ENCODE results near the gene ZNF549. TPM values are rescaled to one million over a fixed set of nuclear protein-coding genes. Genes with fewer than 3 reads are reported as not detected.
A peak's percentile ranks its signal among the peaks of the same experiment; 100 is the strongest.

The ZNF549 gene
- total RNA-seq, 3 donors from 2014 or later = 3.7 to 11.6 (median 7.9) TPM

DNA sequence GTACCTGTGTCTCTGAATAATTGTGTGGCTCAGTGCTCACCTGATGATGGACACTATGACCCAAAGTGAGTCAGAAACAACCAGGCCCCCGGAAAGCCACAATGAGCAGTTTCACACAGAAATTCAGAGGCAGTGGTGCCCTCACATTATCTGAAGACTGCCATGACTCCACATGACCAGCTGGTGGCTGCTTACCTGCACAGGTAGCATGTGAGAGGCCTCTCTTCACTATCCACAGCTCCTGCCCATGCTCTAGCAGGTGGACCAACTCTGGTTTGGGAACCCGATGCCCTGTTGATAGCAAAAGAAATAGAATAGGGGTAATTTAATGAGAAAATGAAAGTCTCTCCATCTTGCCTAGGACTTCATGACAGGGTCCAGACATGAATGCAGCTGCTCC lies 25.3 kb downstream of the ZNF549 start:
- H3K27me3 ChIP-seq = no peaks in the 10 kb centered on the region
- intact Hi-C loops (cut with DNase I; ENCODE audit: low total_unique reads) = no loop called here
- H3K36me3 ChIP-seq = peaks cover 47% of the 10 kb centered on the region
- no peak for DNase-seq (ENCODE audit: low spot score in 2 of 2)
- H3K4me1 ChIP-seq = no peaks in the 10 kb centered on the region
- H3K9me3 ChIP-seq = peaks cover 91 to 96% of the 10 kb centered on the region in 2 donors
- peak overlapping the region in 1 of 3 donors; percentile 1 for H3K4me3 ChIP-seq
- H3K27ac ChIP-seq = no peak overlapping the region
- TF ChIP-seq POLR2AphosphoS5 (IDR thresholded peaks at IDR 0.05) (no peak), POLR2A (IDR thresholded peaks at IDR 0.05) (no peak)
- TF ChIP-seq, protein P1, sequence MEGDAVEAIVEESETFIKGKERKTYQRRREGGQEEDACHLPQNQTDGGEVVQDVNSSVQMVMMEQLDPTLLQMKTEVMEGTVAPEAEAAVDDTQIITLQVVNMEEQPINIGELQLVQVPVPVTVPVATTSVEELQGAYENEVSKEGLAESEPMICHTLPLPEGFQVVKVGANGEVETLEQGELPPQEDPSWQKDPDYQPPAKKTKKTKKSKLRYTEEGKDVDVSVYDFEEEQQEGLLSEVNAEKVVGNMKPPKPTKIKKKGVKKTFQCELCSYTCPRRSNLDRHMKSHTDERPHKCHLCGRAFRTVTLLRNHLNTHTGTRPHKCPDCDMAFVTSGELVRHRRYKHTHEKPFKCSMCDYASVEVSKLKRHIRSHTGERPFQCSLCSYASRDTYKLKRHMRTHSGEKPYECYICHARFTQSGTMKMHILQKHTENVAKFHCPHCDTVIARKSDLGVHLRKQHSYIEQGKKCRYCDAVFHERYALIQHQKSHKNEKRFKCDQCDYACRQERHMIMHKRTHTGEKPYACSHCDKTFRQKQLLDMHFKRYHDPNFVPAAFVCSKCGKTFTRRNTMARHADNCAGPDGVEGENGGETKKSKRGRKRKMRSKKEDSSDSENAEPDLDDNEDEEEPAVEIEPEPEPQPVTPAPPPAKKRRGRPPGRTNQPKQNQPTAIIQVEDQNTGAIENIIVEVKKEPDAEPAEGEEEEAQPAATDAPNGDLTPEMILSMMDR (IDR thresholded peaks at IDR 0.05) = no peak

DNA sequence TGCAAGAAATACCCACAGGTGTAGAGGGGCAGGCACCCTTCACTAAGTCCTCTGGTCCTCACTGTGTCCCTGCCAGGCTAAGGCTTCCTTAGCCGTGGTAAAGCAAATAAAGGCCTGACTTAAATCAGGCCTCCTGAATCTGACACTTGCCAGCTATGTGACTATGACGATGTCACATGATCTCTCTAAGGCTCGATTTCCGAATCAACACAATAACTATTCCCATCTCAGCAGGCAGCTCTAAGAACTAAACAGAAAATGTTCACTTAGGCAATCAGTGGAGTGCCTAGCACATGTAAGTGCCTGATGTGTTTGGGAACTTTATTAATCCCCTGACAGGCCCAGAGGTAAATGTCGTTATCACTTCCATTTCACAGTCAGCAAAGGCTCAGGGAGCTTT lies 30.5 kb downstream of the ZNF549 start:
- intact Hi-C loops (cut with DNase I; ENCODE audit: low total_unique reads) = no loop called here
- peaks cover 17% of the 10 kb centered on the region for H3K36me3 ChIP-seq

DNA sequence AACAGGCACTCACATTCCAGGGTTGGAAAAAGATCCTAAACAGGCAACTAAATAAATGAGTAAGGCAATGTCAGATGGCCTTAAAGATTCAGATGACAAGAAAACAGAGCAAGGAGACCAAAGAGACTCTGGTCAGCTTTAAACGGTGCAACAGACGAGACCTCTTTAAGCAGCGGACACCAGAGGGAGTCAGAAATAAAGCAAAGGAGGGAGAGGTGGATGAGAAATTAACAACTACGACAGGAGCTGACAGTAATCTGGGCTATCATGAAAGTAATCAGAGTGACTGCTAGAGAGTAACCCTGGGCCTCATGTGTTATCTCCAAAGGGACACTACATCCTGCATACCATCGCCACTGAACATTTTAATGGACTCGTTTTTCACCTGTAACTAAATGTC lies 31.4 kb downstream of the ZNF549 start:
- intact Hi-C loops (cut with DNase I; ENCODE audit: low total_unique reads) = no loop called here
- H3K9me3 ChIP-seq = peaks cover 38 to 45% of the 10 kb centered on the region in 2 donors
- peak overlapping the region; percentile 93 to 99 (median 95) for H3K4me3 ChIP-seq
- H3K27me3 ChIP-seq = no peaks in the 10 kb centered on the region
- H3K36me3 ChIP-seq = peaks cover 13% of the 10 kb centered on the region
- TF ChIP-seq, protein P1 (IDR thresholded peaks at IDR 0.05) = no peak
- TF ChIP-seq POLR2AphosphoS5 (IDR thresholded peaks at IDR 0.05) (no peak), POLR2A (IDR thresholded peaks at IDR 0.05) (no peak)
- no peak overlapping the region for H3K27ac ChIP-seq
- H3K4me1 ChIP-seq = peaks cover 0 to 9% of the 10 kb centered on the region in 2 donors
- no peak for DNase-seq (ENCODE audit: low spot score in 2 of 2)

More for the DNA sequence above, 30.5 kb downstream of the ZNF549 start:
- Histone ChIP-seq H3K27ac (no peak overlapping the region), H3K9me3 (peaks cover 39 to 49% of the 10 kb centered on the region in 2 donors), H3K4me1 (peaks cover 0 to 9% of the 10 kb centered on the region in 2 donors), H3K4me3 (no peak overlapping the region), H3K27me3 (no peaks in the 10 kb centered on the region)
- no peak for DNase-seq (ENCODE audit: low spot score in 2 of 2)
- TF ChIP-seq POLR2AphosphoS5 (IDR thresholded peaks at IDR 0.05) (no peak), POLR2A (IDR thresholded peaks at IDR 0.05) (no peak)
- TF ChIP-seq, protein P1 (IDR thresholded peaks at IDR 0.05) = no peak

DNA sequence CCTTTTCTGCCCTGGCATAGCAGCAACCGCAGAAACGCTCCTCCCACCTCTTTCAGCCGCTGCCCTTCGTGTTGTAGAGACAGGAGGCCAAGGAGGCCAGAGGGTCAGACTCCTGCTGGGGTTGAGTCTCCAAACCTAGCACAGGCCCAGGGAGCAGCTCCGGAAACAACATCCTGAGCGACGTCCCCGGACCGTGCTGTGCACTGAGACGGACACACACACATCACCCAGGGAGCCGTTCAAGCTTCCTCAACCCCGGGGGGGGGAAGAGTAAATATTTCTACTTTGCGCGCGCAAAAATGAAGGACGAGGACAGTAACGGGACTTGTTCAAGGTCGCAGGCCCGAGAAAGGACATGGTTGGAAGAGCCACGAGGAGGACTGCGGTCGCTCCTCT lies 31.9 kb downstream of the ZNF549 start:
- no peak for DNase-seq (ENCODE audit: low spot score in 2 of 2)
- H3K9me3 ChIP-seq = peaks cover 38 to 43% of the 10 kb centered on the region in 2 donors
- peak overlapping the region; percentile 77 to 85 for H3K27ac ChIP-seq
- H3K27me3 ChIP-seq = no peaks in the 10 kb centered on the region
- peaks cover 0 to 9% of the 10 kb centered on the region in 2 donors for H3K4me1 ChIP-seq
- TF ChIP-seq POLR2AphosphoS5 (IDR thresholded peaks at IDR 0.05) = no peak
- TF ChIP-seq, protein P1 (IDR thresholded peaks at IDR 0.05) = no peak
- TF ChIP-seq POLR2A (IDR thresholded peaks at IDR 0.05) = no peak
- intact Hi-C loops (cut with DNase I; ENCODE audit: low total_unique reads) = no loop called here
- H3K36me3 ChIP-seq = peaks cover 13% of the 10 kb centered on the region
- H3K4me3 ChIP-seq = peak overlapping the region; percentile 93 to 99 (median 95)

DNA sequence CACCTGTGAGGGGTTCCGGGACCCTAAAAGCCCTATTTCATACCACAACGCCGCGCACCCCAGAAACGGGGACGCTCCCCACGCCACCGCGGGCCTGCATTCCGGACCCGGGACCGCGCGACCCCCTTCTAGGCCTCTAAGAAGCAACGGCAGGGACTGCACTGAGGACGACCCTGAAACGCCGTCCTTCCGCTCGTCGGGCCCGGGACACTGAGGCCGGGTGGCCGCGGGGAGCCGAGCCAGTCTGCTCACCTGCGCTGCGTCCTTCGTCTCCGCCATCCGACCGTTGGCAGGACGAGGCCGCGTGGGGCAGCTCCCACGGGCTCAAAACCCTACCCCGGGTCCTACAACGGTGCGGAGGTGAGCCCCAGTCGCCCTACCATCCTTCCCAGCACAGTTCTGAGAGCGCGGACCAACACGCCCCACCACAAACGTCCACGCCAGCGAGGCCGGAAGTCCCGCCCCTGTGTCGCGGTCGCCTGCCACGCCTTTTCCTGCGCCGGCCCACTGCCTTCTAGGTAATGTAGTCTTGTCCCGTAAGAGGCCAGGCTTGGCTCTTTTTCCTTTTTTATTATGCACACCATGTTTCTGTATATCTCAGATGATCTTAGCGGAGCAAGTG lies 32.4 kb downstream of the ZNF549 start, which contains the start of gene ZNF550:
Gene ZNF550, minus strand, starts transcription at position 460 of the 622 bp plus-strand sequence. Its CDS starts 181 bp downstream, at position 279.
- H3K36me3 ChIP-seq = peaks cover 13% of the 10 kb centered on the region
- peak within 1 kb of the TSS; percentile 77 to 85 for H3K27ac ChIP-seq
- TF ChIP-seq, protein P1 (IDR thresholded peaks at IDR 0.05) = no peak
- peak; percentile 38 to 83 (median 66) for TF ChIP-seq POLR2AphosphoS5 (IDR thresholded peaks at IDR 0.05)
- peak; percentile 19 for TF ChIP-seq POLR2A (IDR thresholded peaks at IDR 0.05)
- H3K4me1 ChIP-seq = peaks cover 0 to 9% of the 10 kb centered on the region in 2 donors
- peak within 1 kb of the TSS; percentile 93 to 99 (median 95) for H3K4me3 ChIP-seq
- peaks cover 38 to 43% of the 10 kb centered on the region in 2 donors for H3K9me3 ChIP-seq
- no peaks in the 10 kb centered on the region for H3K27me3 ChIP-seq
- intact Hi-C loops (cut with DNase I; ENCODE audit: low total_unique reads) = no loop called here
- DNase-seq (ENCODE audit: low spot score in 2 of 2) = peak; percentile 88
